ENCODE results near the gene ABLIM2. TPM values are rescaled to one million over a fixed set of nuclear protein-coding genes. Genes with fewer than 3 reads are reported as not detected.
A peak's percentile ranks its signal among the peaks of the same experiment; 100 is the strongest.

The ABLIM2 gene
- total RNA-seq, 3 donors from 2014 or later, result 0.26 to 0.54 (median 0.30) TPM

DNA sequence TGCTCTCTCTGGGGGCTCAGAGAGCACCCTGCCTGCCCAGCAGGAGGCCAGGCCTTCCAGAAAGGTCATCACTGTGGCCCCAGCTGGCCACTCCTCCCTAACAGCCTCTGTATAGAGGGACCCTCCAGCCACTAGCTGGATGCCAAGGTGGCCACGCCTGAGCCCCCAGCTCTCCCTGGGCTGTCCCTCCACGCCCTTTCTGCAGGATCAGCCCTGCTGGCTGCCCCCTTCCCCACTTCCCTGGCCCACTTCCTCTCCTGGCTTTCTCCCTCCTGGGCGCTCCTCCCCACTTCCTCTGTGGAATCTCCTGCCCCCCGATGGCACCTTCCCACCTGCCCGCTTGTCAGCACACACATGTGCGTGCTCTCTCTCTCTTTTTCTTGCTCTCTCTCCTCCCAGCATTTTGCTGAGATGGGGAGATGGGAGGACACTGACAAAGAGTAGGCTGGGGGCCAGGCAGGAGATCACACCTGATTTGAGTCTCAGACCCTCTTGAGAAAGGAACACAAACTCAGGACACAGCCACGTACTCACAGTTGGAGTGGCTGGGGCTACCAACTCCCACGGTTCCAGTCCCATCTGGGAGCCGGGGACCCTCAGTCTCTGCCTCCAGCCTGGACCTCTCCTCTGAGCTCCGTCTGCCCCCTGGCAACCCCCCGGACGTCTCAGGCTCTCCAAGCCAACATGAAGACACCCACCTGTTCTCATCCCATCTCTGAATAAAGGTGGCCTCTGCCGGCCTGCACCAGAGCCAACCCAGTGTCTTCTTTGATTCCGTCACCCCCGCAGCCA lies 156.9 kb downstream of the ABLIM2 start:
- Mint-ChIP-seq H3K9me3 (no peaks in the 10 kb centered on the region), H3K27me3 (ENCODE audit: low read depth) (no peaks in the 10 kb centered on the region), H3K4me3 (no peak overlapping the region), H3K4me1 (ENCODE audit: low read depth) (no peaks in the 10 kb centered on the region), H3K36me3 (ENCODE audit: insufficient read depth) (peaks cover 2% of the 10 kb centered on the region)
- DNase-seq, result no peak
- ATAC-seq, result peak in 1 of 2 donors; percentile 27

- DNase-seq (no peak), ATAC-seq (no peak)
- Mint-ChIP-seq H3K4me3 (no peak overlapping the region), H3K27me3 (ENCODE audit: low read depth) (no peaks in the 10 kb centered on the region), H3K4me1 (ENCODE audit: low read depth) (no peaks in the 10 kb centered on the region), H3K36me3 (ENCODE audit: insufficient read depth) (peaks cover 2% of the 10 kb centered on the region), H3K9me3 (no peaks in the 10 kb centered on the region)
These were observed 157.7 kb downstream of the ABLIM2 start for GRCh38 chr4:8000721-8001491.

- no peaks in the 10 kb centered on the region for H3K9me3 Mint-ChIP-seq
- no peaks in the 10 kb centered on the region for H3K27me3 Mint-ChIP-seq (ENCODE audit: low read depth)
- H3K4me1 Mint-ChIP-seq (ENCODE audit: low read depth), result no peaks in the 10 kb centered on the region
- DNase-seq, result no peak
- no peak for ATAC-seq
- H3K4me3 Mint-ChIP-seq, result no peak overlapping the region
- H3K36me3 Mint-ChIP-seq (ENCODE audit: insufficient read depth), result peaks cover 2% of the 10 kb centered on the region
These were observed 158.4 kb downstream of the ABLIM2 start for GRCh38 chr4:8000247-8000646.

DNA sequence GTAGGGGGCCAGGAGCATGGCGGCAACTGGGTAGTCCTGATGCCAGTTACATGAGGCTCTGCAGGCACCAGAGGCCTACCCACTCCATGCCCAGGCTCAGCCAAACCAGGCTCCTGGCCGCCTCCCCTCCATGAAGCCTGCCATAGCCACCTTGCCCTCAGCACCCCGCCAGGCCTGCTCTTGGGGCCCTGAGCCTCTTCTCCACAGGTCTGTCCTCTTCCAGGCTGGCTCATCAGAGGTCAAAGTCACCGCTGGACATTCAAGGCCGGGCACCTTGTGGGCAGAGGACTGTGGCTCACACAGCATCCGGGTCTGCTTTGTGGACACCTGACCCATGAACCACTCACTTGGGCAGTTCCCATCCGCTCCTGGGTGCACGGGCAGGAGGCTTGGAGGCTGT lies 158.9 kb downstream of the ABLIM2 start:
- no peaks in the 10 kb centered on the region for H3K9me3 Mint-ChIP-seq
- no peak overlapping the region for H3K4me3 Mint-ChIP-seq
- ATAC-seq (no peak), DNase-seq (no peak)
- H3K27me3 Mint-ChIP-seq (ENCODE audit: low read depth), result no peaks in the 10 kb centered on the region
- no peaks in the 10 kb centered on the region for H3K4me1 Mint-ChIP-seq (ENCODE audit: low read depth)
- H3K36me3 Mint-ChIP-seq (ENCODE audit: insufficient read depth), result peaks cover 2% of the 10 kb centered on the region

- H3K27me3 Mint-ChIP-seq (ENCODE audit: low read depth), result no peaks in the 10 kb centered on the region
These were observed 159.3 kb downstream of the ABLIM2 start for GRCh38 chr4:7999279-7999678.

DNA sequence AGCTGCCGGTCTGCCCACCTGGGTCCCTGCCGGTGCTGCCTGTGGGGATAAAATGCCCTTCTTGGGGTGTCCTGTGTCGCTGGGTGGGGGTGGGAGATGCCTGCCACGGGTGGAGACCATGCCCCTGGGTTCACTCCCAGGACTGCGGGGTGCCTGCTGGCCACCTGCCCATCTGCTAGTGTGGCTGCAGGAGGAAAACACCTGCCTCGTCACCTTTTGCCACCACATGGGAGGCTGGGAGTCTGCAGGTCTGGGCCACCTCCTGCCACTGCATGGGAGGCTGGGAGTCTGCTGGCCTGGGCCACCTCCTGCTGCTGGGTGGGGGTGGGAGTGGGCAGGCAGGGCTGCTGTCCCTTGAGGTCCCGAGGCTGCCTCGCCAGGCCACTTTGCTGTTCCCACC lies 160.2 kb downstream of the ABLIM2 start:
- Mint-ChIP-seq H3K27me3 (ENCODE audit: low read depth) (no peaks in the 10 kb centered on the region), H3K9me3 (no peaks in the 10 kb centered on the region), H3K4me3 (no peak overlapping the region), H3K36me3 (ENCODE audit: insufficient read depth) (peaks cover 2% of the 10 kb centered on the region), H3K4me1 (ENCODE audit: low read depth) (no peaks in the 10 kb centered on the region)
- no peak for ATAC-seq
- DNase-seq, result no peak

More at GRCh38 chr4:7999279-7999678, 159.3 kb downstream of the ABLIM2 start:
- DNase-seq (no peak), ATAC-seq (no peak)
- Mint-ChIP-seq H3K36me3 (ENCODE audit: insufficient read depth) (peaks cover 2% of the 10 kb centered on the region), H3K9me3 (no peaks in the 10 kb centered on the region), H3K4me1 (ENCODE audit: low read depth) (no peaks in the 10 kb centered on the region), H3K4me3 (no peak overlapping the region)

DNA sequence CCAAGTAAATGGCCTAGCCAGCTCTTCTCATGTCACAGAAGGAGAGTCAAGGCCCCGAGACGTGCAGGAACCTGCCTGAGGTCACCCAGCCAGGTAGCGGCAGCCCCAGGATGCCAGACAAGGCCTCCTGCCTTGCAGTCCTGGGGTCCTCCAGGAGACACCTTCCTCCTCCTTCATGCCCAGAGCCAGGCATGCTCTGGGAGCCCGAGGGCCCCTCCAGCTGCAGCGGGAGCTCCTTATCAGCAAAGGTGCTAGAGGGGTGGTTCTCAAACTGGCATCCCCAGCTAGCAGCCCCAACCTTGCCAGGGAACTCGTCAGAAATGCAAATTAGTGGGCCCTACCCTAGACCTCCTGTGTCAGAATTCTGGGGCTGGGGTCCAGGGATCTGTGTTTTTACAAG lies 162.7 kb downstream of the ABLIM2 start:
- Mint-ChIP-seq H3K4me3 (no peak overlapping the region), H3K27me3 (ENCODE audit: low read depth) (no peaks in the 10 kb centered on the region), H3K4me1 (ENCODE audit: low read depth) (no peaks in the 10 kb centered on the region), H3K36me3 (ENCODE audit: insufficient read depth) (peaks cover 2% of the 10 kb centered on the region), H3K9me3 (no peaks in the 10 kb centered on the region)
- no peak for ATAC-seq
- no peak for DNase-seq

GRCh38 chr4:7995135-7995534 lies 163.5 kb downstream of the ABLIM2 start:
- Mint-ChIP-seq H3K27me3 (ENCODE audit: low read depth) (no peaks in the 10 kb centered on the region), H3K4me1 (ENCODE audit: low read depth) (no peaks in the 10 kb centered on the region), H3K4me3 (no peak overlapping the region), H3K36me3 (ENCODE audit: insufficient read depth) (peaks cover 2% of the 10 kb centered on the region), H3K9me3 (no peaks in the 10 kb centered on the region)
- ATAC-seq (no peak), DNase-seq (no peak)

GRCh38 chr4:7993671-7994070 lies 164.9 kb downstream of the ABLIM2 start:
- no peaks in the 10 kb centered on the region for H3K27me3 Mint-ChIP-seq (ENCODE audit: low read depth)
- H3K9me3 Mint-ChIP-seq, result peaks cover 4% of the 10 kb centered on the region
- ATAC-seq (no peak), DNase-seq (no peak)
- no peaks in the 10 kb centered on the region for H3K36me3 Mint-ChIP-seq (ENCODE audit: insufficient read depth)
- no peaks in the 10 kb centered on the region for H3K4me1 Mint-ChIP-seq (ENCODE audit: low read depth)
- H3K4me3 Mint-ChIP-seq, result no peak overlapping the region

- Mint-ChIP-seq H3K4me3 (no peak overlapping the region), H3K27me3 (ENCODE audit: low read depth) (no peaks in the 10 kb centered on the region), H3K4me1 (ENCODE audit: low read depth) (no peaks in the 10 kb centered on the region), H3K9me3 (peaks cover 4% of the 10 kb centered on the region), H3K36me3 (ENCODE audit: insufficient read depth) (no peaks in the 10 kb centered on the region)
- no peak for ATAC-seq
- no peak for DNase-seq
These were observed 165.8 kb downstream of the ABLIM2 start for GRCh38 chr4:7992846-7993245.

- no peak for DNase-seq
- H3K27me3 Mint-ChIP-seq (ENCODE audit: low read depth), result no peaks in the 10 kb centered on the region
- H3K36me3 Mint-ChIP-seq (ENCODE audit: insufficient read depth), result no peaks in the 10 kb centered on the region
- peaks cover 3% of the 10 kb centered on the region for H3K4me1 Mint-ChIP-seq (ENCODE audit: low read depth)
- H3K9me3 Mint-ChIP-seq, result peaks cover 4% of the 10 kb centered on the region
- ATAC-seq, result no peak
- no peak overlapping the region for H3K4me3 Mint-ChIP-seq
These were observed 167.7 kb downstream of the ABLIM2 start for GRCh38 chr4:7990807-7991459.

DNA sequence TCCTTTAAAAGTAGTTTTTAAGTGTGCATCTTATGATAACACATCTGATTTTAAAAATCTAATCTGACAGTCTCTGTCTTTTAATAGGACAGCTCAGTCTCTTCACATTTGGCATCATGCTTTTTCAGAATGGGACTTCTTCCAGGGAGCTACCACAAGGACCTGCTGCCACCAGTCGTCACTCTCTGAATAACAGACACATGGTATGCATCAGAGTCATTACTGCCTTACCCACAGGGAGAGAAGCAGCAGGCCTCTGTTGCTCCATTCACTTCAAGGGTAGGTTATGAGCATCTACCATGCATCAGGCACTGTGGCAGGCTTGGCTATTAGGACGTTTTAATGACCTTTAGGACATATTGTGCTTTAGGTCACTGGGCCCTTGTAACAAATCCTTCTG lies 169.0 kb downstream of the ABLIM2 start:
- no peak overlapping the region for H3K4me3 Mint-ChIP-seq
- H3K27me3 Mint-ChIP-seq (ENCODE audit: low read depth), result no peaks in the 10 kb centered on the region
- no peaks in the 10 kb centered on the region for H3K36me3 Mint-ChIP-seq (ENCODE audit: insufficient read depth)
- peaks cover 6% of the 10 kb centered on the region for H3K4me1 Mint-ChIP-seq (ENCODE audit: low read depth)
- DNase-seq, result no peak
- no peak for ATAC-seq
- peaks cover 4% of the 10 kb centered on the region for H3K9me3 Mint-ChIP-seq

GRCh38 chr4:7988437-7988836 lies 170.2 kb downstream of the ABLIM2 start:
- Mint-ChIP-seq H3K9me3 (peaks cover 4% of the 10 kb centered on the region), H3K27me3 (ENCODE audit: low read depth) (no peaks in the 10 kb centered on the region), H3K36me3 (ENCODE audit: insufficient read depth) (no peaks in the 10 kb centered on the region), H3K4me3 (no peak overlapping the region), H3K4me1 (ENCODE audit: low read depth) (peaks cover 6% of the 10 kb centered on the region)
- DNase-seq (no peak), ATAC-seq (no peak)

GRCh38 chr4:7987148-7987989 lies 171.2 kb downstream of the ABLIM2 start:
- peak; percentile 70 to 82 for ATAC-seq
- H3K4me1 Mint-ChIP-seq (ENCODE audit: low read depth), result peaks cover 6% of the 10 kb centered on the region
- H3K36me3 Mint-ChIP-seq (ENCODE audit: insufficient read depth), result no peaks in the 10 kb centered on the region
- peak; percentile 75 for DNase-seq
- no peaks in the 10 kb centered on the region for H3K27me3 Mint-ChIP-seq (ENCODE audit: low read depth)
- no peak overlapping the region for H3K4me3 Mint-ChIP-seq
- peaks cover 4% of the 10 kb centered on the region for H3K9me3 Mint-ChIP-seq
